ENCODE measurements around the gene TGFA. TPM values are rescaled to one million over a fixed set of nuclear protein-coding genes. Genes with fewer than 3 reads are reported as not detected.

Gene TGFA
- total and polyA plus RNA-seq, 2 experiments from 2014 or later: 2.6 to 5.6 TPM

DNA sequence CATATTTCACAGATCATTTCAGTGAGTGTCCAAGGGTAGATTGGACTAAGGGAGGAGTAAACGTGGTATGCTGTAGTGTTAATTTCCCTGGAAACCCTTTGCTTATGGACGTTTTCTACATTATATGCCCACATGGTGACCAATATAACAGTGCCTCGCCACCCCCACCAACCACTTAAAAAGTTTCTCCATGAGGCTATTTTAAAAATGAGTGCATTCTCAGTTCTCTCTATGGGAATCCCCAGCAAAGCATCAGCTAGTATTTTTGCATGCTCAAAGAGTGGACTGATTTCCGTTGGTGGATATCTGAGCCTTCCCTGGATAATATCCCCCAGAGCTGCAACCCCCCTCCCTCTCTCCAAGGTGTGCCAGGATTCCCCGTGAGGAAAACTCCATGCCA is 73.2 kb downstream of the TGFA start:
- 75% methylated on average over 5 of the region's 5 CpGs for WGBS (ENCODE audit: low lambda C conversion rate, missing lambda C conversion rate)
- TF ChIP-seq EZH2 (IDR thresholded peaks at IDR 0.05; ENCODE audit: borderline replicate concordance): no peak
- TF ChIP-seq EZH2phosphoT487 (IDR thresholded peaks at IDR 0.05; ENCODE audit: low read depth, severe bottlenecking, unreplicated experiment): no peak
- TF ChIP-seq CTCF (IDR thresholded peaks at IDR 0.05; ENCODE audit: poor library complexity): no peak
- no peak overlapping the region for H3K4me2 ChIP-seq

DNA sequence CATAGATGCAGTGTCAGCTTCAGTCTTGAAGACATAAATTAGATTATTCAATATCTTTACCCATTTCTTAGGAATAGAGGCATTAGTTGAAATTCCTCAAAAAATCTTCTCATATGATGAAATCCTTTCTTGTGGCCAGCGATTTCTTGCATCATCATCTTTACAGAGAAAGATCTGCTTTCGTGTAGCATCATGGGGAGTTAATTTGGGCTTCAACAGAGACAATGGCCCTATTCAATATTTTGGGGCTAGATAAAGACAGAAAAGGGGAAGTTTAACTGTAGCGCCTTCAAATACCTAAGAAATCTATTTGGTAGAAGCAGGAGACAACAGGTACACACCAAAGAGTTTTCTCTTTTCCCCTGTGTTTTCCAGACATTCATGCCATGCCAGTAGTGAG is 73.8 kb downstream of the TGFA start:
- DNase-seq (ENCODE audit: low spot score): no peak
- H3K9me3 ChIP-seq (ENCODE audit: low read depth): no peaks in the 10 kb centered on the region
- peaks cover 13% of the 10 kb centered on the region for H3K27me3 ChIP-seq
- TF ChIP-seq EZH2 (IDR thresholded peaks at IDR 0.05; ENCODE audit: borderline replicate concordance): no peak
- TF ChIP-seq CTCF (IDR thresholded peaks at IDR 0.05; ENCODE audit: poor library complexity): no peak
- no peak for TF ChIP-seq EZH2phosphoT487 (IDR thresholded peaks at IDR 0.05; ENCODE audit: low read depth, severe bottlenecking, unreplicated experiment)
- 91% methylated on average over 3 of the region's 3 CpGs for WGBS (ENCODE audit: low lambda C conversion rate, missing lambda C conversion rate)
- H4K20me1 ChIP-seq (ENCODE audit: insufficient read depth, poor library complexity, severe bottlenecking): no peaks in the 10 kb centered on the region
- no peaks in the 10 kb centered on the region for H3K36me3 ChIP-seq (replicated peaks; ENCODE audit: insufficient read depth, low read depth)
- H2AFZ ChIP-seq: no peak overlapping the region
- H3K9me2 ChIP-seq (replicated peaks; ENCODE audit: insufficient read depth): no peaks in the 10 kb centered on the region
- no peaks in the 10 kb centered on the region for H3K79me2 ChIP-seq
- no peaks in the 10 kb centered on the region for H3K4me1 ChIP-seq (ENCODE audit: insufficient read depth)
- no peak overlapping the region for H3K4me2 ChIP-seq
- no peak overlapping the region for H3K4me3 ChIP-seq
- no peak overlapping the region for H3K27ac ChIP-seq

More for the DNA sequence above, 73.2 kb downstream of the TGFA start:
- H3K9me3 ChIP-seq (ENCODE audit: low read depth): no peaks in the 10 kb centered on the region
- H3K4me1 ChIP-seq (ENCODE audit: insufficient read depth): no peaks in the 10 kb centered on the region
- no peaks in the 10 kb centered on the region for H3K9me2 ChIP-seq (replicated peaks; ENCODE audit: insufficient read depth)
- no peaks in the 10 kb centered on the region for H3K36me3 ChIP-seq (replicated peaks; ENCODE audit: insufficient read depth, low read depth)
- H3K27ac ChIP-seq: no peak overlapping the region
- DNase-seq (ENCODE audit: low spot score): no peak
- peaks cover 13% of the 10 kb centered on the region for H3K27me3 ChIP-seq
- no peak overlapping the region for H3K4me3 ChIP-seq
- H2AFZ ChIP-seq: no peak overlapping the region
- H3K79me2 ChIP-seq: no peaks in the 10 kb centered on the region
- no peaks in the 10 kb centered on the region for H4K20me1 ChIP-seq (ENCODE audit: insufficient read depth, poor library complexity, severe bottlenecking)

- Histone ChIP-seq H3K9me3 (ENCODE audit: low read depth) (no peaks in the 10 kb centered on the region), H3K4me2 (peak overlapping the region; percentile 47), H2AFZ (no peak overlapping the region), H3K9me2 (replicated peaks; ENCODE audit: insufficient read depth) (no peaks in the 10 kb centered on the region), H3K4me1 (ENCODE audit: insufficient read depth) (no peaks in the 10 kb centered on the region), H3K4me3 (no peak overlapping the region), H3K27me3 (no peaks in the 10 kb centered on the region), H3K27ac (no peak overlapping the region), H3K36me3 (replicated peaks; ENCODE audit: insufficient read depth, low read depth) (no peaks in the 10 kb centered on the region), H3K79me2 (no peaks in the 10 kb centered on the region), H4K20me1 (ENCODE audit: insufficient read depth, poor library complexity, severe bottlenecking) (no peaks in the 10 kb centered on the region)
- no peak for TF ChIP-seq EZH2 (IDR thresholded peaks at IDR 0.05; ENCODE audit: borderline replicate concordance)
- no peak for TF ChIP-seq EZH2phosphoT487 (IDR thresholded peaks at IDR 0.05; ENCODE audit: low read depth, severe bottlenecking, unreplicated experiment)
- TF ChIP-seq CTCF (IDR thresholded peaks at IDR 0.05; ENCODE audit: poor library complexity): no peak
- peak; percentile 24 for DNase-seq (ENCODE audit: low spot score)
- 12% methylated on average over 1 of the region's 1 CpG for WGBS (ENCODE audit: low lambda C conversion rate, missing lambda C conversion rate)
Measured at GRCh38 chr2:70477441-70477844, 76.2 kb downstream of the TGFA start.

DNA sequence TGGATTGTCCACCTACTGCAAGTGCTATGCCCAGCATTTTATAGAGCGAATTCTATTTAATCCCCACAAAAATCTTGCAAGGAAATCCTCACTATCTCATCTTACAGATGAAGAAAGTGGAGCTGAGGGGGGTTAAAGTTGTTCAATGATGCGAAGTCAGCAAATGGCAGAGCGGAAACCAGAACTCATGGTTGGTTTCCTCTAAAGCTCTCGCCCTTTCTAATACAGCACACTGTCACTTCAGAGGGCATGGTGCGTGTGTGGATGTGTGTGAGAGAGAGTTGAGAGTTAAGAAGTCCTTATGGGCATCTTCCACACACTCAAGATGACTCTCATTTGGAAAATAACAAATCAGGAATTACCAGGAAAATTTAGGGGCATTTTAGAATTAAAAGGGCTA is 78.4 kb downstream of the TGFA start:
- Histone ChIP-seq H3K9me2 (replicated peaks; ENCODE audit: insufficient read depth) (no peaks in the 10 kb centered on the region), H3K36me3 (replicated peaks; ENCODE audit: insufficient read depth, low read depth) (no peaks in the 10 kb centered on the region)

More for the DNA sequence above, 78.4 kb downstream of the TGFA start:
- no peak for TF ChIP-seq EZH2phosphoT487 (IDR thresholded peaks at IDR 0.05; ENCODE audit: low read depth, severe bottlenecking, unreplicated experiment)
- no peak for TF ChIP-seq EZH2 (IDR thresholded peaks at IDR 0.05; ENCODE audit: borderline replicate concordance)
- TF ChIP-seq CTCF (IDR thresholded peaks at IDR 0.05; ENCODE audit: poor library complexity): no peak
- Histone ChIP-seq H3K4me1 (ENCODE audit: insufficient read depth) (no peaks in the 10 kb centered on the region), H3K27me3 (no peaks in the 10 kb centered on the region), H3K4me3 (no peak overlapping the region), H3K4me2 (no peak overlapping the region), H3K9me3 (ENCODE audit: low read depth) (no peaks in the 10 kb centered on the region), H4K20me1 (ENCODE audit: insufficient read depth, poor library complexity, severe bottlenecking) (no peaks in the 10 kb centered on the region), H2AFZ (no peak overlapping the region), H3K79me2 (no peaks in the 10 kb centered on the region), H3K27ac (no peak overlapping the region)
- DNase-seq (ENCODE audit: low spot score): no peak
- 90% methylated on average over 5 of the region's 5 CpGs for WGBS (ENCODE audit: low lambda C conversion rate, missing lambda C conversion rate)

Data from hepatocyte (in vitro differentiated cells).